GM20000 (cell line): ENCODE data around the gene TMEM178B.

ENCODE experiments used
- DNase-seq: peaks from one replicate; pipeline ENCODE4 v3.0.0; 2012; ENCODE audit warnings: low spot score
- TF ChIP-seq, protein P1 (sequence below): IDR thresholded peaks from 2 replicates; pipeline ENCODE4 v1.5.1; 2012; ENCODE audit warnings: mild to moderate bottlenecking, control low read depth; ENCODE audit errors: extremely low read depth, missing control alignments

TMEM178B gene

DNA sequence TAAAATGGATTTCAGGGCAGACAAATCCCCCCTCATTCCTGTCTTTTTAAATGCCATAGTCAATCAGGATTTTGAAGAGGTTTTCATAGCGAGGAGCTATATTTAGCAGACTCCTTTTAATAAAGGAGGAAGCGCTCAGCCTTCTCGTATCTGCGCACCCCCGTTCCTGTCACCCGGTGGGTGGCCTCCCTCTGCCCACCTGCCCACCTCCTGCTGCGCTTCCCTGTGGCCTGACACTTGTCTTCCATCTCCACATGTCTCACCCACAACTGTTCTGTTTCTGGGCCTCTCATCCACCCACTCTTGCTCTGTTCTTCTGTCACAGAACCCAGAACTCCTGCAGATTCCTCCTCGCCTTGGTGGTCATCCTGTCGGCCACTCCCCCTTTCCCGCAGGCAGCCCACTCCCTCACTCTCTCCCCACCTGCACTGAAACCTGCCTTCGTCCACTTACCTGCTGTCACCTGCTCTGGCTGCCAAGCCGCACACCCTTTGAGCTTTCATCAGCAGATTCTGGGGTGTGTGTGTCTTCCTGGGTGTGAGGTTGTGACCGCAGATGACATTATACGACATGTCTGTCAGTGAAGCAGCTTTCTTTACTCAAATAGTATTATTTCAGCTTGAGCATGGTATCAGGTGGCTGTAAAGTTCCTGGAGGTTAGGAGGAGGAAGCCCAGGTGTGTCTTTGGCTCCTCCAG is 313.8 kb downstream of the TMEM178B start:
- TF ChIP-seq, protein P1, sequence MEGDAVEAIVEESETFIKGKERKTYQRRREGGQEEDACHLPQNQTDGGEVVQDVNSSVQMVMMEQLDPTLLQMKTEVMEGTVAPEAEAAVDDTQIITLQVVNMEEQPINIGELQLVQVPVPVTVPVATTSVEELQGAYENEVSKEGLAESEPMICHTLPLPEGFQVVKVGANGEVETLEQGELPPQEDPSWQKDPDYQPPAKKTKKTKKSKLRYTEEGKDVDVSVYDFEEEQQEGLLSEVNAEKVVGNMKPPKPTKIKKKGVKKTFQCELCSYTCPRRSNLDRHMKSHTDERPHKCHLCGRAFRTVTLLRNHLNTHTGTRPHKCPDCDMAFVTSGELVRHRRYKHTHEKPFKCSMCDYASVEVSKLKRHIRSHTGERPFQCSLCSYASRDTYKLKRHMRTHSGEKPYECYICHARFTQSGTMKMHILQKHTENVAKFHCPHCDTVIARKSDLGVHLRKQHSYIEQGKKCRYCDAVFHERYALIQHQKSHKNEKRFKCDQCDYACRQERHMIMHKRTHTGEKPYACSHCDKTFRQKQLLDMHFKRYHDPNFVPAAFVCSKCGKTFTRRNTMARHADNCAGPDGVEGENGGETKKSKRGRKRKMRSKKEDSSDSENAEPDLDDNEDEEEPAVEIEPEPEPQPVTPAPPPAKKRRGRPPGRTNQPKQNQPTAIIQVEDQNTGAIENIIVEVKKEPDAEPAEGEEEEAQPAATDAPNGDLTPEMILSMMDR: no peak
- no peak for DNase-seq

DNA sequence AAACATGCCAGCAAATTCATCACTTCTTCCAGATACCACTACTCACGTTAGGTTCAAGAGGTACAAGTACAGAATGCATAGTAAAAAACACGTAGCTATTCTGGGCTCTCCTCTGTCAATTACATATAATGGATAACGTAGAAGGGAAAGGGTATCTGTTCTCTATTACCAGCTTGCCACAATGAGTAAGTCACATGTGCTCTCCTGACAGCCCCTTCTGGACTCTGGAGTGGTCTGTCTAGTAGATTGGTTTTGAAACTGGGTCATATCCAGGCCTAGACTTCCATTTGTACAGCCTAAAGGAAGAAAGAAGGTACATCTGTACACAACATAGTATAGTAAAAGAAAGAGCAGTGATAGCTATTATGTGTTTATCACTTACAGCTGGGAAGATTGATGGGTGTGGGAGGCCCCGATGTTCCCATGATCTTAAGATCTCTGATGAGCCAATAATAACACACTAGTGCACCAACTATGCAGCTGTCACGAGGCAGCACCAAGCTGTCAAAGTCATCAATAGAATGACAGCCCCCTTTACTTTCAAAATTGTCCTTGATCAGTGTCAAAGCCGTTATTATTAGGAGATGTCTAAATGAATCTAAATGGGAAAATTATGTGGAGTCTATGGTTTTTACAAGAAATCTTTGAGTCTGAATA is 315.4 kb downstream of the TMEM178B start:
- TF ChIP-seq, protein P1: no peak
- no peak for DNase-seq

DNA sequence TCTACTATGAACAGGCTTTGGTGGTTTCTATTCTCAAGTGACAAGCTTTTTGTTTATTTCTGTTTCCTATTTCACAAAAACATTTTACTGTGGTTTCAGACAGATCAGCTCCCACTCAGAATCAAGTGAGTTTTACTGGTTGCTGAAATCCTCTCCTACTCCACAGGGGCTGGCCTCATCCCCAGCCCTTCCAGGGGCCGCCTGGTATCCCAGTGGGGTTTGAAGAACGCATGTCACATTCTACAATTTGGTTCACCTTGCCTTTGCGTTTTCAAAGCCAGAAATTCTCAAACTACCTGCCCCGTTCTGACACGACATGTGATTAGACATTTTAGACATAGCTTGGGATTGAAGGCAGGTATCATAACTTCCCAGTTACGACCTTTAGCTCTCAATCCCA is 316.5 kb downstream of the TMEM178B start:
- DNase-seq: no peak
- TF ChIP-seq, protein P1: no peak

DNA sequence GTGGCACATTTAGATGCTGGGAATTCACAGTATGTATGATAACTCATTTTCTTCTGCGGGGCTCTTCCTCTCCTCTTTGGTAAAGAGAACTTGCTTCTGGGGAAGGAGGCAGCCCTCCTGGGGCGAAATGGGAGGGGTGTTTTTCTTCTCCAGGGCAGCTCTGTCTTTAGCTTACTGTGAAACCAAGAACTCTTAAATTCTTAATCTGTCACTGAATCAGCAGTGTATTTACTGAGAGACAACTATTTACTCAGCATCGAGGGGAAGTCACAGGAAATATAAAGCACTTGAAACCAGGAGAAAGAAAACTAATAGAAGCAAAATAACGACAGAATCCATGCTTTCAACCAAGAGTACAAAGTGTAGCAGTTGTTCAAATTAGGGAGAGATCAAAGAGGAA is 319.2 kb downstream of the TMEM178B start:
- TF ChIP-seq, protein P1: no peak
- DNase-seq: no peak

DNA sequence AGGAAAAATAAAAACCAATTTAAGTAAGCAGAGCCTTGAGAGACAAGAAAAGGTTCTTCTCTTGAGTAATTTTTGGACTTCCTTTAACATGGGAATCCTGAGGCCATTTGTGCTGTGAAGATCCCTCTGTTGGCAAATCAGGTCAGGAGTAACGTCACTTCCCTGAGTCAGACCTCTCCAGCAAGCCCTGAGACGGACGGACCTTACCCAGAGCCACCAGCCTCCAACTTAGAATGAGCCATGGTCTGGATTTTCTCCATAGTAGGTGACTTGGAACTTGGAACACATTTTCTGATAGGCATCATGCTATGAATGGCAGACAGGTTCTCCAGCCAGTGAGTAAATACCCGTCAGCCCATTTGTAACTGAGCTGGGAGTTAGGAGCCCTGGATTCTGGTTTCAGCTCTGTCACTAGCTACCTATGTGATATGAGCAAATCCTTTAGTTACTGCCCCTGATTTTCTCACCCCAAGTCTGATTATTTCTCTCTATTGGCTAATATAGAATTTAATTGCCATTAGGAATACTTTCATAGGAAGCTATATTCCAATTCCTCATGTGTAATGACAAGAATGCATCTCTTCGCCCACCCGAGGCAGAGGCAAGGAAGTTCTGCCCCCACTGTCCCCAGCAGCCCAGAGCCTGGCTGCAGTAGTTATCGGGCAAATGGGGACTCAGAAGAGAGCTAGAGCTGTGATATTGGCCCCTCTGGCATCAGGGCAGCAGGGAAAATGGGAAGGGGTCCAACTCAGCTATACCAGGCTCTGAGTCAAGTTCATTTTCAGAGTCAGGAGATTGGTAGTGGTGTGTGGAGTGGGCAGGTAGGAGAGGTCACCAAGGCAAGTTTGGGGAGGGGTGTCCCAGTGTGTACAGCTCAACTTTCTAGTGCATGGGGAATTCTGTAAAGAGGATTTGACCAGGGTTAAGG is 323.6 kb downstream of the TMEM178B start:
- TF ChIP-seq, protein P1: no peak
- DNase-seq: no peak

DNA sequence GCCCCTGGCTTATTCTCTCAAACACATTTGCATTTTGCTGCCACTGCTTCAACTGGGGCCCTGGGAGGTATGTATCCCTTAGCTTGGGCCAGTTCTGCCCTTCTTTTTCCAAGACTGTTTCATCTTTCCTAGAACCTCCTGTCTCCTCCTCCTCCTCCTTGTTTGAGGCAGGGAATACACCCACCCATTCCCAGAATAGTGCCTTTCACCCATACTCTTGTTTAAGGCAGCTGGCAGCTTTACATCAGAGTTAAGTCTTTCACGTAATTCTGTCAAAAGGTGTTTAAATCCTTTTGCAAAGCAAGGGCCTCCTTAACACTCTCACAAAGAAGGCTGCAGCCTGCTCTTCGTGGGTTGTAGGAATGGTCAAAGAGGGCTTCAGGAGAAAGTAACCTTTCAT is 326.5 kb downstream of the TMEM178B start:
- DNase-seq: no peak
- TF ChIP-seq, protein P1: no peak
